Activated CD4-positive, alpha-beta memory T cell treated with anti-CD3 and anti-CD28 coated beads, Interleukin-2, amount 10 ng/mL, durations not matched to agents 7 days and 5 days (primary cell): ENCODE measurements around the gene INSRR. TPM values are rescaled to one million over a fixed set of nuclear protein-coding genes. Genes with fewer than 3 reads are reported as not detected.
A peak's percentile ranks its signal among the peaks of the same experiment; 100 is the strongest.

Experiments used
- CTCF ChIA-PET: fragments of 350-600 bp; sonication (Branson Sonifier 250); formaldehyde crosslinking; loops from one replicate; lab custom pipeline; 2021; ENCODE audit warnings: antibody characterized with exemption, inconsistent platforms; lab: Charles Lee
- POLR2A ChIA-PET: fragments of 350-600 bp; sonication (Branson Sonifier 250); formaldehyde crosslinking; loops from one replicate; lab custom pipeline; 2021; ENCODE audit warnings: antibody characterized with exemption; lab: Charles Lee
- DNase-seq: peaks from one replicate; pipeline ENCODE4 v3.0.0-alpha.2; 2020
- H3K27ac Mint-ChIP-seq: one replicate; pipeline ENCODE4 v1.8.0; 2021; ENCODE audit warnings: mild to moderate bottlenecking, mixed read lengths
- H3K27me3 Mint-ChIP-seq: one replicate; pipeline ENCODE4 v1.8.0; 2021; ENCODE audit warnings: mixed read lengths
- H3K36me3 Mint-ChIP-seq: one replicate; pipeline ENCODE4 v1.8.0; 2021; ENCODE audit warnings: low read depth, mixed read lengths
- H3K4me1 Mint-ChIP-seq: one replicate; pipeline ENCODE4 v1.8.0; 2021; ENCODE audit warnings: mixed read lengths
- H3K4me3 Mint-ChIP-seq: one replicate; pipeline ENCODE4 v1.8.0; 2021; ENCODE audit warnings: mild to moderate bottlenecking, mixed read lengths
- H3K9me3 Mint-ChIP-seq: one replicate; pipeline ENCODE4 v1.8.0; 2021; ENCODE audit warnings: mixed read lengths
- total RNA-seq, 2 experiments: library from RNA; stranded (reverse); gene quantifications; one replicate each; pipeline ENCODE4 v1.2.3, GENCODE V29; 2021

Gene INSRR
- total RNA-seq, 2 experiments from 2014 or later, result 0.08 to 0.13 TPM

GRCh38 chr1:156881101-156881500 lies 22.2 kb upstream of the INSRR start:
- no peaks in the 10 kb centered on the region for H3K4me1 Mint-ChIP-seq
- H3K4me3 Mint-ChIP-seq, result no peak overlapping the region
- H3K27ac Mint-ChIP-seq, result no peak overlapping the region
- peaks cover 44% of the 10 kb centered on the region for H3K27me3 Mint-ChIP-seq
- no peak for DNase-seq
- H3K9me3 Mint-ChIP-seq, result no peaks in the 10 kb centered on the region
- H3K36me3 Mint-ChIP-seq, result no peaks in the 10 kb centered on the region
- ChIA-PET CTCF (interaction anchor here (0.9 to 2.5 kb wide), 5 partner anchors 9 to 155 kb away, joined by 3 to 11 read pairs (median 4); no protein-coding TSS in a partner anchor), POLR2A (interaction anchor here (1.0 kb wide), 1 partner anchor 19 kb away, joined by 3 read pairs; no protein-coding TSS in a partner anchor)

- Mint-ChIP-seq H3K27me3 (peaks cover 43% of the 10 kb centered on the region), H3K36me3 (no peaks in the 10 kb centered on the region), H3K4me1 (no peaks in the 10 kb centered on the region), H3K4me3 (no peak overlapping the region), H3K9me3 (no peaks in the 10 kb centered on the region), H3K27ac (no peak overlapping the region)
- POLR2A ChIA-PET, result interaction anchor here (1.0 kb wide), 1 partner anchor 18 kb away, joined by 3 read pairs; no protein-coding TSS in a partner anchor
- CTCF ChIA-PET, result interaction anchor here (0.9 to 2.5 kb wide), 5 partner anchors 9 to 154 kb away, joined by 3 to 11 read pairs (median 4); no protein-coding TSS in a partner anchor
- DNase-seq, result no peak
These were observed 21.6 kb upstream of the INSRR start for GRCh38 chr1:156880473-156880872.

- DNase-seq, result no peak
- Mint-ChIP-seq H3K4me1 (no peaks in the 10 kb centered on the region), H3K27ac (no peak overlapping the region), H3K36me3 (no peaks in the 10 kb centered on the region), H3K9me3 (no peaks in the 10 kb centered on the region), H3K27me3 (peaks cover 43% of the 10 kb centered on the region), H3K4me3 (no peak overlapping the region)
- ChIA-PET POLR2A (no interaction called here), CTCF (interaction anchor here (1.4 to 2.5 kb wide), 2 partner anchors 12 to 20 kb away, joined by 4 to 11 read pairs; no protein-coding TSS in a partner anchor)
These were observed 21.0 kb upstream of the INSRR start for GRCh38 chr1:156879876-156880275.

- POLR2A ChIA-PET, result no interaction called here
- Mint-ChIP-seq H3K27me3 (peaks cover 44% of the 10 kb centered on the region), H3K4me3 (no peak overlapping the region), H3K36me3 (no peaks in the 10 kb centered on the region), H3K4me1 (no peaks in the 10 kb centered on the region), H3K27ac (no peak overlapping the region), H3K9me3 (no peaks in the 10 kb centered on the region)
- CTCF ChIA-PET, result interaction anchor here (1.2 kb wide), 1 partner anchor 13 kb away, joined by 3 read pairs; no protein-coding TSS in a partner anchor
- DNase-seq, result no peak
These were observed 18.7 kb upstream of the INSRR start for GRCh38 chr1:156877433-156878170.

- H3K9me3 Mint-ChIP-seq, result no peaks in the 10 kb centered on the region
- H3K27me3 Mint-ChIP-seq, result peaks cover 48% of the 10 kb centered on the region
- CTCF ChIA-PET, result interaction anchor here (1.2 to 1.3 kb wide), 2 partner anchors 14 to 17 kb away, joined by 3 read pairs; no protein-coding TSS in a partner anchor
These were observed 17.4 kb upstream of the INSRR start for GRCh38 chr1:156876281-156876680.

GRCh38 chr1:156875341-156875615 lies 16.4 kb upstream of the INSRR start:
- no peaks in the 10 kb centered on the region for H3K36me3 Mint-ChIP-seq

More at GRCh38 chr1:156876281-156876680, 17.4 kb upstream of the INSRR start:
- no peaks in the 10 kb centered on the region for H3K36me3 Mint-ChIP-seq
- H3K27ac Mint-ChIP-seq, result no peak overlapping the region
- POLR2A ChIA-PET, result no interaction called here
- no peak overlapping the region for H3K4me3 Mint-ChIP-seq
- H3K4me1 Mint-ChIP-seq, result no peaks in the 10 kb centered on the region
- DNase-seq, result no peak

GRCh38 chr1:156874572-156875340 lies 15.8 kb upstream of the INSRR start:
- no peak overlapping the region for H3K4me3 Mint-ChIP-seq
- H3K27me3 Mint-ChIP-seq, result peaks cover 47% of the 10 kb centered on the region
- H3K36me3 Mint-ChIP-seq, result no peaks in the 10 kb centered on the region
- no peak for DNase-seq
- H3K9me3 Mint-ChIP-seq, result no peaks in the 10 kb centered on the region
- H3K4me1 Mint-ChIP-seq, result peaks cover 10% of the 10 kb centered on the region
- H3K27ac Mint-ChIP-seq, result no peak overlapping the region
- POLR2A ChIA-PET, result no interaction called here
- CTCF ChIA-PET, result interaction anchor here (1.0 to 1.6 kb wide), 2 partner anchors 15 to 16 kb away, joined by 3 to 6 read pairs; no protein-coding TSS in a partner anchor

More at GRCh38 chr1:156875341-156875615, 16.4 kb upstream of the INSRR start:
- Mint-ChIP-seq H3K27ac (no peak overlapping the region), H3K4me1 (peaks cover 7% of the 10 kb centered on the region), H3K4me3 (no peak overlapping the region), H3K9me3 (no peaks in the 10 kb centered on the region), H3K27me3 (peaks cover 48% of the 10 kb centered on the region)
- ChIA-PET CTCF (interaction anchor here (0.6 to 1.3 kb wide), 3 partner anchors 16 to 18 kb away, joined by 3 read pairs; no protein-coding TSS in a partner anchor), POLR2A (no interaction called here)
- no peak for DNase-seq

GRCh38 chr1:156874142-156874541 lies 15.2 kb upstream of the INSRR start:
- H3K4me3 Mint-ChIP-seq, result no peak overlapping the region
- no peak overlapping the region for H3K27ac Mint-ChIP-seq

GRCh38 chr1:156873659-156874058 lies 14.7 kb upstream of the INSRR start:
- Mint-ChIP-seq H3K27ac (no peak overlapping the region), H3K4me3 (no peak overlapping the region), H3K4me1 (peaks cover 10% of the 10 kb centered on the region), H3K27me3 (peaks cover 47% of the 10 kb centered on the region), H3K9me3 (no peaks in the 10 kb centered on the region), H3K36me3 (no peaks in the 10 kb centered on the region)
- DNase-seq, result no peak
- ChIA-PET CTCF (interaction anchor here (1.3 to 1.6 kb wide), 3 partner anchors 12 to 54 kb away, joined by 3 to 6 read pairs (median 4); no protein-coding TSS in a partner anchor), POLR2A (no interaction called here)

More at GRCh38 chr1:156874142-156874541, 15.2 kb upstream of the INSRR start:
- POLR2A ChIA-PET, result no interaction called here
- H3K27me3 Mint-ChIP-seq, result peaks cover 50% of the 10 kb centered on the region
- no peaks in the 10 kb centered on the region for H3K9me3 Mint-ChIP-seq
- DNase-seq, result no peak
- no peaks in the 10 kb centered on the region for H3K36me3 Mint-ChIP-seq
- CTCF ChIA-PET, result interaction anchor here (1.0 to 1.6 kb wide), 4 partner anchors 13 to 54 kb away, joined by 3 to 6 read pairs (median 4); no protein-coding TSS in a partner anchor
- H3K4me1 Mint-ChIP-seq, result peaks cover 10% of the 10 kb centered on the region

GRCh38 chr1:156869455-156869854 lies 10.5 kb upstream of the INSRR start:
- Mint-ChIP-seq H3K36me3 (no peaks in the 10 kb centered on the region), H3K27me3 (peaks cover 26% of the 10 kb centered on the region), H3K9me3 (no peaks in the 10 kb centered on the region), H3K4me1 (peaks cover 38% of the 10 kb centered on the region), H3K27ac (no peak overlapping the region), H3K4me3 (no peak overlapping the region)
- POLR2A ChIA-PET, result no interaction called here
- DNase-seq, result no peak
- CTCF ChIA-PET, result interaction anchor here (1.1 to 1.6 kb wide), 3 partner anchors 9 to 180 kb away, joined by 3 to 6 read pairs (median 5); partner anchors contain the start of gene NTRK1

- no peak overlapping the region for H3K27ac Mint-ChIP-seq
- H3K4me1 Mint-ChIP-seq, result peaks cover 49% of the 10 kb centered on the region
- no peaks in the 10 kb centered on the region for H3K36me3 Mint-ChIP-seq
- POLR2A ChIA-PET, result interaction anchor here (0.6 kb wide), 1 partner anchor 57 kb away, joined by 3 read pairs; no protein-coding TSS in a partner anchor
- no peak for DNase-seq
- peaks cover 32% of the 10 kb centered on the region for H3K27me3 Mint-ChIP-seq
- no peaks in the 10 kb centered on the region for H3K9me3 Mint-ChIP-seq
- no peak overlapping the region for H3K4me3 Mint-ChIP-seq
- CTCF ChIA-PET, result no interaction called here
These were observed 9.4 kb upstream of the INSRR start for GRCh38 chr1:156868341-156868740.

GRCh38 chr1:156866249-156866909 lies 7.5 kb upstream of the INSRR start:
- CTCF ChIA-PET, result interaction anchor here (0.6 to 1.2 kb wide), 3 partner anchors 23 to 177 kb away, joined by 3 to 4 read pairs (median 3); no protein-coding TSS in a partner anchor
- no peak overlapping the region for H3K4me3 Mint-ChIP-seq
- H3K27me3 Mint-ChIP-seq, result peaks cover 41% of the 10 kb centered on the region
- peak; percentile 26 for DNase-seq
- H3K36me3 Mint-ChIP-seq, result no peaks in the 10 kb centered on the region
- POLR2A ChIA-PET, result interaction anchor here (0.8 to 1.2 kb wide), 2 partner anchors 9 to 65 kb away, joined by 3 to 4 read pairs; no protein-coding TSS in a partner anchor
- peaks cover 69% of the 10 kb centered on the region for H3K4me1 Mint-ChIP-seq
- no peaks in the 10 kb centered on the region for H3K9me3 Mint-ChIP-seq
- peak overlapping the region; percentile 61 for H3K27ac Mint-ChIP-seq
